Lower leg skin (tissue), 4 donors: ENCODE results near the gene SH3RF1. TPM values are rescaled to one million over a fixed set of nuclear protein-coding genes. Genes with fewer than 3 reads are reported as not detected.
"Not testable (repeated sequence)": the region's sequence is repeated elsewhere in the genome, so short reads cannot be mapped to it uniquely, and the experiment has no call there.

Experiments used
- DNase-seq, 2 donors: peaks; one replicate each; pipeline ENCODE4 v3.0.0-alpha.2; 2019; ENCODE audit warnings: low spot score in 2 of 2
- H3K4me3 ChIP-seq: fragments of 200-600 bp; sonication (generic); 2 replicates; pipeline ENCODE4 v1.5.1; 2017; ENCODE audit warnings: mild to moderate bottlenecking, low read depth; ENCODE audit not compliant: poor library complexity, severe bottlenecking
- CTCF ChIP-seq, 3 donors: fragments of 450-650 bp; IDR thresholded peaks; one replicate each; pipeline ENCODE4 v1.5.1; 2016; ENCODE audit warnings: antibody characterized with exemption in 3 of 3, mild to moderate bottlenecking in 3 of 3, moderate library complexity in 2 of 3
- POLR2A ChIP-seq, 2 donors: fragments of 450-650 bp; IDR thresholded peaks; one replicate each; pipeline ENCODE4 v1.6.1; 2016 to 2017; ENCODE audit warnings: antibody characterized with exemption in 2 of 2, mild to moderate bottlenecking in 1 of 2, moderate library complexity in 1 of 2
- WGBS, 2 donors: methylation state at CpG; one replicate each; pipeline ENCODE4 v1.1.5; 2018; 5-methylcytosine and 5-hydroxymethylcytosine counted together
- intact Hi-C: fragments of 100-400 bp; cut with DNase I; formaldehyde crosslinking; loops from one replicate; pipeline ENCODE4 v1.15.0; 2023; ENCODE audit warnings: low total_unique reads
- total RNA-seq, 4 donors: library from RNA; depleted of rRNA; stranded (reverse); fragments of >200 nt; gene quantifications; one replicate each; pipeline ENCODE4 v1.1.0, GENCODE V29; 2016

The SH3RF1 gene
- total RNA-seq, 4 donors from 2014 or later, result 8.5 to 14.2 (median 12.0) TPM

- 88 to 98% methylated on average over 2 of the region's 2 CpGs for WGBS, 2 donors
- no peak for DNase-seq
- H3K4me3 ChIP-seq, result no peak overlapping the region
- TF ChIP-seq POLR2A (IDR thresholded peaks at IDR 0.05) (no peak), CTCF (IDR thresholded peaks at IDR 0.05) (no peak)
- intact Hi-C loops, result no loop called here
Measured at GRCh38 chr4:169207436-169208089, 63.2 kb downstream of the SH3RF1 start.

GRCh38 chr4:169205744-169206080 lies 65.0 kb downstream of the SH3RF1 start:
- intact Hi-C loops, result no loop called here
- DNase-seq, result no peak
- TF ChIP-seq CTCF (IDR thresholded peaks at IDR 0.05) (no peak), POLR2A (IDR thresholded peaks at IDR 0.05) (no peak)
- no peak overlapping the region for H3K4me3 ChIP-seq

GRCh38 chr4:169205075-169205743 lies 65.5 kb downstream of the SH3RF1 start:
- no peak for DNase-seq
- no peak for TF ChIP-seq POLR2A (IDR thresholded peaks at IDR 0.05)
- no peak for TF ChIP-seq CTCF (IDR thresholded peaks at IDR 0.05)
- 39 to 49% methylated on average over 3 of the region's 3 CpGs for WGBS, 2 donors
- H3K4me3 ChIP-seq, result no peak overlapping the region
- intact Hi-C loops, result no loop called here

- no peak for DNase-seq
- 57 to 62% methylated on average over 6 of the region's 6 CpGs for WGBS, 2 donors
- intact Hi-C loops, result no loop called here
Measured at GRCh38 chr4:169203891-169204290, 66.9 kb downstream of the SH3RF1 start.

GRCh38 chr4:169203278-169203677 lies 67.5 kb downstream of the SH3RF1 start:
- WGBS, 2 donors, result 82 to 88% methylated on average over 4 of the region's 4 CpGs
- intact Hi-C loops, DNase-seq, H3K4me3 ChIP-seq: not testable (repeated sequence)

More at GRCh38 chr4:169203891-169204290, 66.9 kb downstream of the SH3RF1 start:
- no peak overlapping the region for H3K4me3 ChIP-seq
- TF ChIP-seq CTCF (IDR thresholded peaks at IDR 0.05), result no peak
- no peak for TF ChIP-seq POLR2A (IDR thresholded peaks at IDR 0.05)

GRCh38 chr4:169202878-169203277 lies 67.9 kb downstream of the SH3RF1 start:
- TF ChIP-seq POLR2A (IDR thresholded peaks at IDR 0.05), result no peak
- no peak for TF ChIP-seq CTCF (IDR thresholded peaks at IDR 0.05)
- no peak overlapping the region for H3K4me3 ChIP-seq
- 41 to 42% methylated on average over 1 of the region's 1 CpG for WGBS, 2 donors
- intact Hi-C loops, result no loop called here
- DNase-seq, result no peak
